GM12873 (cell line): ENCODE results near the gene PIK3CB.

ENCODE experiments used
- CTCF ChIP-seq: IDR thresholded peaks from 2 replicates; pipeline ENCODE4 v1.5.1; 2012; ENCODE audit warnings: low read depth, mild to moderate bottlenecking, moderate library complexity, low read length, control low read depth; ENCODE audit not compliant: insufficient read depth; ENCODE audit errors: missing control alignments

PIK3CB gene

GRCh38 chr3:138873471-138874278 is 38.9 kb upstream of the PIK3CB start:
- no peak for TF ChIP-seq CTCF

- no peak for TF ChIP-seq CTCF
These were observed 37.9 kb upstream of the PIK3CB start for GRCh38 chr3:138872632-138873031.

GRCh38 chr3:138867996-138868395 is 33.3 kb upstream of the PIK3CB start:
- TF ChIP-seq CTCF = no peak

- no peak for TF ChIP-seq CTCF
These were observed 29.0 kb upstream of the PIK3CB start for GRCh38 chr3:138863776-138864113.

GRCh38 chr3:138862924-138863775 is 28.4 kb upstream of the PIK3CB start:
- no peak for TF ChIP-seq CTCF

GRCh38 chr3:138862531-138862923 is 27.8 kb upstream of the PIK3CB start:
- TF ChIP-seq CTCF = no peak

GRCh38 chr3:138861798-138862197 is 27.1 kb upstream of the PIK3CB start:
- no peak for TF ChIP-seq CTCF
